Adipose tissue (tissue), 3 donors: Measurements from ENCODE around the gene SEMA4D. TPM values are rescaled to one million over a fixed set of nuclear protein-coding genes. Genes with fewer than 3 reads are reported as not detected.

Experiments
- H3K27ac ChIP-seq: one replicate; pipeline ENCODE4 v1.5.1; 2013; ENCODE audit warnings: low read depth, low read length
- WGBS, 3 donors: extraction: QIAGEN DNeasy Blood & Tissue Kit; methylation state at CpG; one replicate each; pipeline ENCODE4 v1.1.7; 2013; 5-methylcytosine and 5-hydroxymethylcytosine counted together
- polyA plus RNA-seq, 3 donors: library from polyadenylated mRNA; stranded (reverse); fragments of 200-250 nt; gene quantifications; one replicate each; pipeline ENCODE4 v1.2.3, GENCODE V29; 2013
- donor health status: healthy with polysubstance abuse.
- donor health status: Bipolar disorder and iron deficiency.
- donor health status: healthy.

SEMA4D gene
- polyA plus RNA-seq, 3 donors, result 3.1 to 4.9 (median 4.1) TPM

- H3K27ac ChIP-seq, result no peak overlapping the region
- WGBS, 3 donors, result 0 to 1% (median 1%) methylated on average over 39 to 54 of the region's 54 CpGs
Observed at GRCh38 chr9:89311346-89312221, 186.3 kb downstream of the SEMA4D start.

Other genes with a start within 250 kb of the SEMA4D start
- 10 to 100 TPM in 2 of 3 donors, 1 to 10 TPM in 1; 5.1 to 28.9 (median 23.4) TPM for gene CKS2, start 186.9 kb downstream of the SEMA4D start, polyA plus RNA-seq
- 10 to 100 TPM; 22.0 to 23.6 (median 23.4) TPM for gene SECISBP2, start 179.6 kb downstream of the SEMA4D start, polyA plus RNA-seq
- gene GADD45G, start 106.9 kb upstream of the SEMA4D start, polyA plus RNA-seq, result 10 to 100 TPM in 2 of 3 donors, 1 to 10 TPM in 1; 5.3 to 45.2 (median 17.8) TPM